ENCODE results near the gene WHAMM.
"Not testable (repeated sequence)": the region's sequence is repeated elsewhere in the genome, so short reads cannot be mapped to it uniquely, and the experiment has no call there.

WHAMM gene

GRCh38 chr15:82803793-82804574 is 5.4 kb upstream of the WHAMM start:
- no peak for DNase-seq

- no peak for DNase-seq
These were observed 4.9 kb upstream of the WHAMM start for GRCh38 chr15:82804575-82804949.

- DNase-seq: no peak
These were observed 3.4 kb upstream of the WHAMM start, which contains the start of gene FSD2 for GRCh38 chr15:82805994-82806406. FSD2 (minus strand) TSS chr15:82806069; CDS start chr15:82787390, 18,679 bp downstream.

- DNase-seq: no peak
These were observed 1.4 kb upstream of the WHAMM start for GRCh38 chr15:82807920-82808633.

GRCh38 chr15:82808634-82809041 is 790 bp upstream of the WHAMM start:
- no peak for DNase-seq

- peak; percentile 19 for DNase-seq
These were observed 847 bp downstream of the WHAMM start for GRCh38 chr15:82810061-82810889.

- DNase-seq: peak; percentile 34
These were observed 1.5 kb downstream of the WHAMM start for GRCh38 chr15:82810890-82811426.

GRCh38 chr15:82812994-82813393 is 3.6 kb downstream of the WHAMM start:
- no peak for DNase-seq

GRCh38 chr15:82820128-82820527 is 10.7 kb downstream of the WHAMM start:
- no peak for DNase-seq

GRCh38 chr15:82821396-82821795 is 12.0 kb downstream of the WHAMM start:
- DNase-seq: not testable (repeated sequence)

GRCh38 chr15:82821851-82822250 is 12.4 kb downstream of the WHAMM start:
- DNase-seq: not testable (repeated sequence)

GRCh38 chr15:82823049-82823448 is 13.6 kb downstream of the WHAMM start:
- no peak for DNase-seq

GRCh38 chr15:82828075-82828474 is 18.6 kb downstream of the WHAMM start:
- no peak for DNase-seq

- no peak for DNase-seq
These were observed 19.8 kb downstream of the WHAMM start for GRCh38 chr15:82829234-82829633.

GRCh38 chr15:82830427-82831173 is 21.2 kb downstream of the WHAMM start:
- no peak for DNase-seq

GRCh38 chr15:82831894-82832600 is 22.6 kb downstream of the WHAMM start:
- no peak for DNase-seq

- peak; percentile 53 for DNase-seq
These were observed 23.4 kb downstream of the WHAMM start for GRCh38 chr15:82832601-82833361.

- DNase-seq: no peak
These were observed 23.9 kb downstream of the WHAMM start for GRCh38 chr15:82833362-82833682.

- no peak for DNase-seq
These were observed 26.0 kb downstream of the WHAMM start for GRCh38 chr15:82835391-82835917.

- DNase-seq: no peak
These were observed 28.8 kb downstream of the WHAMM start for GRCh38 chr15:82838096-82838735.
